AG09319 (cell line): ENCODE data around the gene SEMA5B.

ENCODE experiments used
- DNase-seq: peaks from one replicate; pipeline ENCODE4 v3.0.0-alpha.2; 2010; ENCODE audit warnings: low read depth; ENCODE audit errors: extremely low read depth
- TF ChIP-seq, protein P1 (sequence below): IDR thresholded peaks from 2 replicates; pipeline ENCODE4 v1.5.1; 2011; ENCODE audit warnings: low read depth, mild to moderate bottlenecking, inconsistent platforms, low read length, moderate library complexity

The SEMA5B gene

DNA sequence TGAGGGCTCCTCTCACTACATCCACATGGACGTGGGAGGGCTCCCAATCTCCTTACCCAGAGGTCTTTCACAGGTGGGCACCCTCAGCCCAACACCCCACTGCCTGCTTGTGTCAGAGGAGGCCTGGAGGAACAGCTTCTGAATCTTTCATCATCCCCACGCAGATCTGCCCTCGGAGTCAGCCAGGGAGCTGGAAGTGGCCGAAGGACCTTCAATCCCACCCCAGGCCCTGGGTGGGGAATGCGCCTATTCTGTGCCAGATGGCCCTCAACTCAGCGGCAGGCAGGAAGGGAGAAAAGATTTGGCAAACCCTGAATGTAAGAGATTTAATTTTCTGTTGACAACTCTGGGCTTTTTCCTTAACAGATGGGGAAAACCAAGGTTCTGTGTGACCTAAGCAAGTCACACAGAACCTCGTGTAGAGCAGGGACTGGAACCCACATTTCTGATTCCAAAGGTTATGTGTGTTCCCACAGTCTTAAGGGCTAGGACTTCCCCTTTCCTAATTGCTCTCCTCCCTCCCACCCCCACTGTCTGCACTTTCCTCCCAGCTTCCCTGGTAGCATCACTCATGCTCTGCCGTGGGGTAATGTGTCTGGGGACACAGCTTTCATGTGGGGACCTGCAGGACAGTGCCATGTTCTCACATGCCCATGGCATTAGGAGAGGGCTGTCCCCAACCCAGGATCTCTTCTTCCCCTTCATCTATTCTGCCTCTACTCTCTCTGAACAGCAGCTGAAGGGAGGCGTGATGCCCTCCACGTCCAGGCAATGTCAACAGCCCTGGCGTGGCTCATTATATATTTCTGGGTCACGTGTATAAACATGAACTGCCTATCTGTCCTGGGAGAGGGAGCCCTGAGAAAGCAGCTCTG lies 98.1 kb downstream of the SEMA5B start:
- DNase-seq, result no peak
- TF ChIP-seq, protein P1, sequence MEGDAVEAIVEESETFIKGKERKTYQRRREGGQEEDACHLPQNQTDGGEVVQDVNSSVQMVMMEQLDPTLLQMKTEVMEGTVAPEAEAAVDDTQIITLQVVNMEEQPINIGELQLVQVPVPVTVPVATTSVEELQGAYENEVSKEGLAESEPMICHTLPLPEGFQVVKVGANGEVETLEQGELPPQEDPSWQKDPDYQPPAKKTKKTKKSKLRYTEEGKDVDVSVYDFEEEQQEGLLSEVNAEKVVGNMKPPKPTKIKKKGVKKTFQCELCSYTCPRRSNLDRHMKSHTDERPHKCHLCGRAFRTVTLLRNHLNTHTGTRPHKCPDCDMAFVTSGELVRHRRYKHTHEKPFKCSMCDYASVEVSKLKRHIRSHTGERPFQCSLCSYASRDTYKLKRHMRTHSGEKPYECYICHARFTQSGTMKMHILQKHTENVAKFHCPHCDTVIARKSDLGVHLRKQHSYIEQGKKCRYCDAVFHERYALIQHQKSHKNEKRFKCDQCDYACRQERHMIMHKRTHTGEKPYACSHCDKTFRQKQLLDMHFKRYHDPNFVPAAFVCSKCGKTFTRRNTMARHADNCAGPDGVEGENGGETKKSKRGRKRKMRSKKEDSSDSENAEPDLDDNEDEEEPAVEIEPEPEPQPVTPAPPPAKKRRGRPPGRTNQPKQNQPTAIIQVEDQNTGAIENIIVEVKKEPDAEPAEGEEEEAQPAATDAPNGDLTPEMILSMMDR, result no peak

DNA sequence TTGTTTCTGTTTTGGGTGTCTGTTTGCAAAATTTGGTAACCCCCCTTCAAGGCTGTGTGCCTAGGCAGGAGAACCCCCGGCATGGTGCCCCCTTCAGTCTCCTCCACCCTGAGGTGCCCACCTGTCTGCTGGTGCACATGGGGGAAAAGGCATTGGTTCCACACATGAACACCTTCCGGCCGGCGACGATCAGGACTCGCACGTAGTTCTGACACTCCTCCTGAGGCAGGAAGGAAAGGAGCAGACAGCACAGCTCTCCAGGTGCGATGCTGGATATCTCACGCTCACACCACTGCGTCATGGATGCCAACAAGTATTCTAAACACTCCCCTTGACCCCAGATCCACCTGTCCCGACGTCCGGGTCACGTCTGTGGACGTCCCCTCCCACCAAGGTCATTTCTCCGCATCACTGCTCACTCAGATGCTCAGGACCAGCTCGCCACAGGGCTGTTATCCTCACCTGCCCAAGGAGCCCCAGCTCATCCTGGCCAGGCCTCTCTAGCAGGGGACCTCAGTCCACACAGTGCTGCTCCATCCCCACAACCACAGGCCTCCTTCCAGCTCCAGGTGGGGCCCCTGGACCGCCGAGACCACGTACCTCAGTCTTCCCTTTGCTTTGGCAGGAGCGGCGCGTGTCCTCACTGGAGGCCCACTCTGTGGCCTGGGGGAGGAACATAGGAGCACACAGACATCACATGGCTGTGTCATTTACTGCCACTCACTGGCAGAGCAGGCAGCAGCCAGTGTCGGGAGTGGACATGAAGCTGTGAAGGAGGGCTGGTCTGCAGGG lies 99.0 kb downstream of the SEMA5B start:
- TF ChIP-seq, protein P1, result no peak
- no peak for DNase-seq

DNA sequence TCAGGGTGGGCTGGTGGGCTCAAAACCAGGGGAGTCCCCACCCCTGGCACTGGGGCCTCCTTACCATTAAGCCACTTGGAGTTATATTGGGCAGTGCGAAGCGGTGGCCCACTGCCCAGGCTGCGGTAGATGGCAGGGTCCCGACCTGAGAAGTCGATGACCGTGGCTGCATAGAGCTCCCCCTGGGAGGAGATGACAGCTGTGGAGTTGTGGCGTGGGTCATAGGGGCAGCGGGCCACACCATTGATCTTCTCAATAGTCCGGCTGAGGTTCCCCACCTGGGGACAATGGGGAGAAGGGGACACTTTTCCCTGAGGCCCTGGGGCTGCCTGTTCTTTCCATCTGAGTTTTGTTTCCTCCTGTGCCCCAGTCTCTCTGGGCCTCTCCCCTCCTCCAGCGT lies 99.8 kb downstream of the SEMA5B start:
- TF ChIP-seq, protein P1, result no peak
- no peak for DNase-seq

DNA sequence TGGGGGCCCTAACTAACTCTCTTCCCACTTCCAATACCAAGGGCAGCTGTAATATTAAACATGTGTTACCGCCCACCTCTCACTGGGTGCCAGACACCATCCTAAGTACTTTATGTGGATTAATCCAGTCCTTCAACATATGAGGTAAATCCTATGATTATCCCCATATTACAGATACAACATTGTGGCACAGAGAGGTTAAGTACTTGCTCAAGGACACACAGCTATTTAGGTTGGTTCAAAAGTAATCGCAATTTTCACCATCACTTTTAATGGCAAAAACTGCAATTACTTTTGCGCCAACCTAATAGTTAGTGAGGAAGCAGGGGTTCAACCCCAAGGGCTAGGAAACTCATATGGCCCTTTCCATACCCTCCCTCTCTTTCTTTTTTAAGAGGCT lies 100.8 kb downstream of the SEMA5B start:
- TF ChIP-seq, protein P1, result no peak
- no peak for DNase-seq

DNA sequence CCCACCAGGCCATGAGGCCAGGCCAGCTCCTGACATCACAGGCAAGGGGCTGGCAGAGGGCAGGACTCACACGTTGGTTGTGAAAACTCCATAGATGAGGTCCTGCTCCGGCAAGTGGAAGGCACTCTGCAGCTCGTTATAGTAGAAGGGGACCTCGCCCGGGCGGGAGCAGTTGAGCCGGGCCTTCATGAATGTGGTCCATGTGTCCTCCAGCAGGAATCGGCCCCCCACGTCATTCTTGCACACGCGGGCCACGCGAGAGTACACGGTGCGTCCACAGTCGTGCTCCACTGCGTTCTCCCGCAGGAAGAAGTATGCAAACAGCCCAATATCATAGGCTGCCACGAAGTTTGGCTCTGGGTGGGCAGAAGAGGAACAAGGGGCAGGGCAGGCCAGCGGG lies 101.2 kb downstream of the SEMA5B start:
- no peak for DNase-seq
- TF ChIP-seq, protein P1, result no peak

DNA sequence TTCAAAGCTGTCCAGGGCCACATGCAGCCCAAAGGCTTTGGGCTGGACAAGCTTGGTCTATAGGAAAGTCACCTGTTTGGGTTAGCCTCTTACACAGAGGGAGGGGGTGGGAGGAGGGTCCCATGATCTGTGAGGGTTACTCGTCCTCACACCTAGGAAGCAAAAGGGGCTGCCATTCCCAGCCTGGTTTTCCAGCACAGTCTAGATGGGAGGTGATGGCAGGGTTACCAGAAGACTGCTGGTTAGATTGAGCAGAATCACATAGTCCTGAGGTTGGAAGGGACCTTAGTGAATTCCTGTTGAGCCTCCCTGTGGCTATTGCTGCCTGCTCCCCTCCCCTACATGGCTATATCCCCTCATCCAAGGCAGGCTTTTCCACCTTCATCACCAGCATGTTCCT lies 101.8 kb downstream of the SEMA5B start:
- TF ChIP-seq, protein P1, result no peak
- no peak for DNase-seq

DNA sequence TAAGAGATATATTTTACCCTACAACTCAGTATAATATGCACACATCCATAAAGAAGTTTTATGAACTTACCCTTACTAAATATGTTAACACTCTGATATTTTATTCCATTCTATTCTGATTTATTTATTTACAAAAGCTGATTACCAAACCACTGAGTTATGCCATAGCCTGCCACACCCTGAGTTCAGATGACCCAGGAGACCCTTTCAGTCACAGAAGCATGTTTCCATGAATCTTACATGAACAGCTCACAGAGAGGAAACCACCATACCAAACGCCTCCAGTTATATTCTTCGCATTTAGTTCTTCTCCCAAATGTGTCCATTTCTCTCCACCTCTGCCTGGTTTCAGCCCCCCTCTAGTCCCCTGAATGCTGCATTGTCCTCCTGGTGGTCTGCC lies 103.5 kb downstream of the SEMA5B start:
- TF ChIP-seq, protein P1, result no peak
- no peak for DNase-seq
